ENCODE measurements around the gene MAGI1.
"Not testable (repeated sequence)": the region's sequence is repeated elsewhere in the genome, so short reads cannot be mapped to it uniquely, and the experiment has no call there.

The MAGI1 gene

DNA sequence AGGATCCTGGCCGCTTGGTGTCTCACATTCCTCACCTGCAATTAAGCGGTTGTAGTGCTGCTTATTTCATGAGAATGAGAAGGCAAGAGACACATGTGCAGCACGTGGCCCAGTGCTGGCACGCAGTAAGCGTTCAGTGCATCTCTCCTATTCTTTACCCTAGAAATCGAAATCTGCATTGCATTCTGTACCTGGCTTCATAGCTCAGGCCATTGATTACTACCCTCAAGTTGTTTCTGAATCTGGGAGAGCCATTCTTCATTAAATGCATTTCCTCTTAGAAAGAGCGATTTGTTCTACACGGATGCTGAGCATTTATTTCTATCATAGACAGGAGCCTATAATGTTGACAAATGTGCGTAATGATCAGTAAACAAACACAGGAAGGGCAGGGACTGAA, 168.9 kb downstream of the MAGI1 start:
- no peak for DNase-seq

DNA sequence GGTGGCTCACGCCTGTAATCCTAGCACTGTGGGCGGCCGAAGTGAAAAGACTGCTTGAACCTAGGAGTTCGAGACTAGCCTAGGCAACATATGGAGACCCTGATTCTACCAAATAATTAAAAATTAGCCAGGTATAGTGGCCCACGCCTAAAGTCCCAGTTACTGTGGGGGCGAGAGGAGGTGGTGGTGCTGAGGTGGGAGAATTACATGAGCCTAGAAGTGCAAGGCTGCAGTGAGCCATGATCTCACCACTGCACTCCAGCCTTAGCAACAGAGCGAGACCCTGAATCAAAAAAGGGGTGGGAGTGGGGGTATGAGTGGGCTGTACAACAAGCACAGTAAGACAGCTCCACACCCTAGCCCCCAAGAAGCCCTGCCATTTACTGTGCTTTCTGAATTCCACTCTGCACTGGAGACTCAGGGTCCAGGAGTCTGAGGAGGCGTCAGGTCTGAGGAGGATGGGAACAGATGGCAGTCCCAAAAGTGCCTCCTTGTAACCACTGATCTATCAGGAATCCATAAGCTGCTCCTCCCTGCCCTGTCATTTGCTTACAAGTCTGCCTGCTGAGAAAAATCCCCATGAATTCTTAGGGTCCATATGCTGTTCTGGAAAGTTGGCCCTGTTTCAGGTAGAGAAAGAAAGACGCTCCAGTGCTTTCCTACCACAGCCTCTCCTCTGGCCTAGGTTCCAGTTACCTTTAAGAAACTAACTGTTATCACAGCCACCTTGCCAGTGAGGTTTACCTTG, 171.1 kb downstream of the MAGI1 start:
- DNase-seq: no peak

DNA sequence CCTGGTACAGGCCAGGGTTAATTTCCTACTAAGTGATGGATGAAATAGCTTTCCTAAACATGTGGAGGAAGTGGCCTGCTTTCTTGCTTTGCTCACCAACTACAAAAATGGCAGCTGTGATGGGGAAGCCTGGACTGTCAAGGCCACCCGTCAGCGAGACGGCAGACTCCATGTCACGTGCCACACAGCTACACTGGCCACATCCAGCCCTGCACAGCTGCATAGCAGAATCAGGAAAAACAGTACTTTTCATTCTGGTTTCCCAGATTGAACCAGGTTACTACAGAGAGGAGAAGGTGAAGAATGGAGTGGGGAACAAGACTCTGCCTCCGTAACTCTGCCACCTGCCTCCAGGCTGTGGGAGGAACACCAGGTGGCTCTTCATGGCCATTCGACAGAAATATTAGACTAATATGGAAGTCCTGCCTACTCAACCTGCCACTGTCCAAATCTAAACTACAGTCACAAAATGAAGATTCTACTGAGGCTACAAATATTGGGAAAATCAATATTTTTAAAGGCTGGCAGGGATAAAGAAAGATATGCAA, 174.3 kb downstream of the MAGI1 start:
- DNase-seq: no peak

DNA sequence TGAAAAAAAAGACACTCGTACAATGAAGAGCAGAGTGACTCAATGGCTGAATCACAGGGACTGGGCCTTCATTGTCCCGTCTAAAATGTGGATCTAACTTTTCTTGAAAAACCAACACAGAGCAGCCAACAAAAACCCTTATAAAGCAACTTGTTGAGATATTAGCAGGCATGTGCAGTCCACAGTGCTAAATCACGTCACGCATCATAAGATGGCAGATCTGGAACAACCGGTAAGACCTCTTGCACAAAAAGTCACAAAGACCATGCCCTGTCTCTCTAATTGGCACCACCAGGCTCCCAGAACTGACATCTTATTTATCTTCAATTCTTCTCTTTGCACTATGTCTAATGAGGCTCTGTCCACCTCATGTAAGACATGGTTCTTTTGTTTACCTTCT, 177.0 kb downstream of the MAGI1 start:
- DNase-seq: no peak

DNA sequence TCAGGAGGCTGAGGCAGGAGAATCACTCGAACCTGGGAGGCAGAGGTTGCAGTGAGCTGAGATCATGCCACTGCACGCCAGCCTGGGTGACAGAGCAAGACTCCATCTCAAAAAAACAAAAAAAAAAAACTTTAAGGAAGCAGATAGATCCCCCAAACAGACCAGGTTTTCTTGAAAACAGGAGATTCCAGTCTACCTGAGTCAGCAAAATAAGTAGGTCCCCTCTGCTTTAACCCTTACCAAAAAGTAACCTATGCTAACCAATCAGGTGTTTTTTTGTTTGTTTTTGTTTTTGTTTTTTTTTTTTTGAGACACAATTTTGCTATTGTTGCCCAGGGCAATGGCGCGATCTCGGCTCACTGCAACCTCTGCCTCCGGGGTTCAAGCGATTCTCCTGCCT, 179.1 kb downstream of the MAGI1 start:
- DNase-seq: not testable (repeated sequence)

DNA sequence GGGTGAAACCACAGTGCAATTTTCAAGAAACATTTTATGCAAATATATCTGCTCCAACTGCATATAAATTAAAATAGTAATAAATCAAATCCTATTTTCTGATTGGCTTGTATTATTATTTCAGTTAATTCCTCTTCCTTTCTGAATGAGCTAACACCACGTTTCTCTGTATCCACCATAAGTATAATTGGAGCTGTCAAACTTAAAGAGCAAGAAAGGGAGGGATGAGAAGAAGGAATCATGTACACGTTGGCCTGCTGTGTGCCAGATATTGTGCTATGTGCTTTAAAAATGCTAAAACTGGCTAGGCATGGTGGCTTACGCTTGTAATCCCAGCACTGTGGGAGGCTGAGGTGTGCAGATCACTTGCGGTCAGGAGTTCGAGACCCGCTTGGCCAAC, 180.0 kb downstream of the MAGI1 start:
- no peak for DNase-seq

DNA sequence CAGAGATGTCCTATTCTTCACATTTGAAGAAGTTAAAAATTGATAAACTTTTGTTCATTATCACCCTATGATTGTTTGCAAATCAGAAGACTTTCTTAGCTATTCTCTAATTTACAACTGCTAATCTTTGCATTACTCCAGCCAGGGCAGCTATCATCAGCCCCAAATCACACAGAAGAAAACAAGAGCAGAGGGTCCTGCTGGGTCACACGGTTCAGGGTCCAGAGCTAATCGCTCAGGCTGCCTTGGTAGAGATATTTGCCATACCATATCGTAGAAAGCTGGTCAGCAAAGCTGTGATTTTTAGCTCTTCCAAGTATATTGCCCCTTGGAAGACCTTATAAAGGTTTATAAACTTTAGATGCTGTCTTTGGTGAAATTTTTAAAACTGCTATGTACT, 181.4 kb downstream of the MAGI1 start:
- no peak for DNase-seq

DNA sequence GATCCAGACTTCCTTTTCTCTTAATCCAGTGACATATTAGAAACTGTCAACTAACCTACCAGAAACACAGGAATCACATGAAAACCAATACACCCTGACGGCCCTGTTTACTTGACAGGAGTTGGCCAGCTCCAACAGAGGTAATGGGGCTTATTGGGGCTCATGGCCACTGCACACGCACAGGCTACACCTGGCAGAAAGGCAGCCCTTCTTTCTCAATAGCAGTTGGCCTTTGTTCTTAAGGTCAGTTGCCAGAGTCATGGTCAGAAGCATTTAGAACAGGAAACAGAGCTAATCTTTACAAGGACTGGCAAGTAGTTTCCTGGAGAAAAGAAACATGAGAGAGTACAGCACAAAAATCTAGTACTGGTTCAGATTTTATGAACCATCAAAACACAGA, 181.8 kb downstream of the MAGI1 start:
- no peak for DNase-seq

DNA sequence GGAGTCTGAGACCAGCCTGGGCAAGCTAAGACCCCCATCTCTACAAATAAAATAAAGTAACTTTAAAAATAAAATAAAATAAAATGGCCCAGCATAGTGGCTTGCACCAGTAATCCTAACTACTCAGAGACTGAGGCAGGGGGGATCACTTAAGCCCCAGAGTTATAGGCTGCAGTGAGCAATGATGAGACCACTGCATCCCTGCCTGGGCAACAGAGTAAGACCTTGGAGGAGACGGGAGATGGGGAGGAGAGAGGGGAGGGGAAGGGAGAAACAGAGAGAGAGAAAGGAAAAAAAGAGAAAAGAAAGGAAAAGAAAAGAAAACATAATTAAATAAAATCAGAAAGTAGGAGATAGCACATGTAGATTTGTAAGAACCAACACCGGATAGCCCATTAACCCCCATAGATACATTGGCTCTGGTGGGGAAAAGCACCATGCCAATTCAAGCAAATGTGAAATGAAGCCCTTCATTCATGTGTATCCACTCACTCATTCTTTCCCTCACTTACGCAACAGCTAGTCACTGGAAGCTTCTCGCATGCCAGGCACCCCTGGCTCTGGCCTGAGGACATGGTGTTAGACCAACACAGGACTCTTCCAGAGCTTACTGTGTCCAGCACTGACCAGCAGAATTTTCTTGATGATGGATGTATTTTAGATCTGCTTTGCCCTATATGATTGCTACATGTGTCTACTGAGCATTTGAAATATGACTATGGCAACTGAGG, 183.2 kb downstream of the MAGI1 start:
- peak; percentile 59 for DNase-seq

DNA sequence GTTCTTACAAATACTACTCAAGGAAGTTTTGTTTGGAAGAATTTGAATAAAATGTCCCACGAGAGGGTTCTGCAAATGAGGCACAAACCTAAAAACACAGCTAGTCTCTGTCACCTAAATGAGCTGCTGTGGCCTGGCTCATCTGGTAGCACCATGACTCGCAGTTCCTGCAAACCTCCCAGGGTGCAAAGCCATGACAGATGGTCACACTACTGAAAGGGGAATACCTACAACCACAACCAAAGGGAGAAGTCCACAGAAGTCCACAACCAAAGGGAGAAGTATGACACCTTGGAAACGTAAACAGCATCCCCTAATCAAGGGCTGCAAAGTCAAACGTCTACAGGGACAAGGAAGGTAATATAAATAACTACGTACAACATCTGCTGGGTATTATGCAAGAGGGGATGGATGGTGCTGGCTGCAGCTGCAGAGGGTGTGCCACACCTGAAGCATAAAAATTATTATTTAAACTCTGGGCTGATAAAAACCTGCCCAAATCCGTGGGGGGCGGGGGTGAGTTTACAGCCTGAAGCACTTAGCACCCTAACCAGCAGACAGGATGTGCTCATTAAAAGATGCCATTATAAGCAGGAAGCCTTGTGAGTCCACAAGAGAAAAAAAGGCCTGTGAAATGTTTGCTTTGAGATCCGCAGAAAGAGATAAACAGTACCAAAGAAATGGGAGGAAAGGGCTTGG, 184.0 kb downstream of the MAGI1 start:
- DNase-seq: peak; percentile 5

DNA sequence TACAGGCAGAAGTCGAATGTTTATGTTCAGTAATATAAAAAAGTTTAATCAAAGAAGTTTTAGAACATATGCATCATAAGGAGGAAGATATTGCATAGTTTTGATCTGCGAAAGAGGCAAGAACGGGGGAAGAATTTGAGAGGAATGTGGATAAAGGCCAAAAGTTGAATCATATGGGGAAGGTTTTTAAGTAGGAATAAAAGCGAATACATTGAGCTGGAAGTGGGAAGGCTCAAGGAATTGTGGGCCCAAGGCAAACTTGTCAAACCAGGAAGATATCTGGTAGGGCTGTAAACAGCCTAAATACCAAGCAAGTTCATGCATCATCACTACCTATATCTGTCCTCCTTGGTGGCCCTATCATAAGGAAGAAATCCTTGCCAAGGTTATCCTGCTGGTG, 186.9 kb downstream of the MAGI1 start:
- peak; percentile 62 for DNase-seq

DNA sequence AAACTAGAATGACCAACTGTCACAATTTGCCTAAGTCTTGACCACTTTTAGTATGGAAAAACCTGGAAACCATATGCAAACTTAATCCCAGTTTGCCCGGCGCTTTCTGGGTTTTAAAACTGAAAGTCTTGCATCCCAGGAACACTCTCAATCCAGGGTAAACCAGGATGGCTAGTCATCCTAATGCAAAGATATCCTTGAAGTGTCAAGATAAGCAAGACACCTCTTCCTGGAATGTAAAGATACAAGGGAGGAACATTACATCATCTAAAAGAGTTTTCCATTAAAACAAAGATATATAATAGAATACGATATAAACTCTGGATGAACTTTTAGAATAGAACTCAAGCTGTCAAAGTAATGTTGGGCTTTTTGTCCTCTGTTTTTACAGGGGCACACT, 188.5 kb downstream of the MAGI1 start:
- peak; percentile 41 for DNase-seq

DNA sequence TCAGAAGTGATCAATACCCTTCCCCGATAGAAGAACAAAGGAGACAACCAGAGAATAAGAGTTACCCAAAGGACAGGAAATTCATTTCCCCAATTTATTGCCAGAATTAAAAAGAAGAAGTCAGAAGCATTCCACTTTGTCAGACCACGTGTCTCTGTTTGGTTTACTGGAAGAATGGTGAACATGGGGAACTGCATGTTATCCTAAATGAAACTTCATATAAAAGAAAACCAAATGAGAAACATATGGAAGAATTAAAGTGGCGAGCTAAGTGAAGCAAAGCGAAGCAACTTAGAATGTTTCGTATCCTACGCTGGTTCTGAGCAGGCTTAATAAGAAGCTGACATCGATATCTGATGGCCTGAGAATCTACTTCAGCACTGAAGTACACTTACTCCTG, 190.7 kb downstream of the MAGI1 start:
- DNase-seq: no peak

DNA sequence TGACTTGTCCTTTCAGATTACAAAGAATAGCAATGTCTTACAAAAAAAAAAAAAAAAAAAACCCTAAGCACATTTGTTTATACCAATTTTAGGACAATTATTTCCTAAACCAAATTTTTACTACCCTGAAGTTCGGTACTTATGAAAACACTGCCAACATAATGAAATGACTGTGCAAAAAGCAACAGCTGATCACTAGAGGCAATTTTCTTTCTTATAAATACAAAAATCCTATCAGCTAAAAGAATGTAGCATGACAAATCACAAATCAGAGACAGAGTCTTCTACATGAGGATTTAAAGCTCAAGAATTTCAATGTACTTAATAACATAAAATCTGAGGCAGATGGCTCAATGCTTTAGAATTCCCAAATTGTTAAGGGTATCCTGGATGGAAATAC, 191.8 kb downstream of the MAGI1 start:
- no peak for DNase-seq

DNA sequence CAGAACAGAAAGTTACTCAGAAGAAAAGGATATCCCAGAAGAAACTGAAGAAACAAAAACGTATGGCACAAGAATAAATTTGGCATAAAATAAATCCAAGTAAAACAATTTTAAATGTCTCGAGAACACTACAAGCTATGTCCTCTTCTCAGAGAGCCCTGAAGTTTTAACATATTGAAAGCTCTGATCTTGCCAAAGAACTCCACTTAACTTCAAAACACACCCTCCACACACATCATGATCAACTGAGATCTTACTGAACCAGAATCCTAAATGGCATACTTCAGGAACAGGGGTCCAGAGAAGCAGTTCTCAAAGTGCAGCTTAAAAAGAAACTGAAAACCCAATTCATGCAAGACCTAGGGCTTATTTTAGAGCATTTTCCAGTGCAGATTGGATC, 194.3 kb downstream of the MAGI1 start:
- no peak for DNase-seq

DNA sequence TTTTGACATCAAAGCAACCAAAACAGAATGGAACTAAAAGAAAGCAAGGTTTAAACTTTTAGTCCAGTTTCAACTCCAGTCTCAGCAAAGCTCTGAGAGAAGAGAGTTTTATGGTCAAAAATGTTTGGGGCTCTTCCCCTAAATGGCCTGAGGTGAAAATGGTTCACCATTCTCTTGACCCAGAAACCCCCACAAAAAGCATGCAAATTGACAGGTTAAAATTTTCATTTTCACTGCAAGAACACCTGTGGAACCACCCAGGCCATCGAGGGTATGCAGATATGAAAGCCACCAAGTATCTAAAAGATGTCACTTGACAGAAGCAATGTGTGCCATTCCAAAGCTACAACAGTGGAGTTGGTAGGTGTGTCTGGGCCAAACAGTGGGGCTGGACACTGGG, 195.0 kb downstream of the MAGI1 start:
- no peak for DNase-seq

DNA sequence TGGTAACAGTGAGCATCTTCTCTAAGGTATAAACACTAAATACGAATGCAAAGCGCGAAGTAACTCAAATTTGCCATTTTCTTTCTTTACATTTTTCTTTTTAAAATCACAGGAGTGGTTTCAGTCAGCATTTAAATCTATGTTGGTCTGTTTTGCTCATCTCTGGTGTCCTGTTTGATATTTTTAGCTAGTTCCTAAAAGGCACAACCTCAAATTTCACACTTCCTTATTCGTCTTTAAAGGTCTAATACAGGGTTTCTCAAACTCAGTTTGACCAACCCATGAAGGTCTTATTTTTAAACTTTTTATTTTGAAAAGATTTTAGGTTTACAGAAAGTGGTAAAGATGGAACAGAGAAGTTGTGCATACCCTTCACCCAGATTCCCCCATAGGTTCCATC, 201.1 kb downstream of the MAGI1 start:
- DNase-seq: no peak

DNA sequence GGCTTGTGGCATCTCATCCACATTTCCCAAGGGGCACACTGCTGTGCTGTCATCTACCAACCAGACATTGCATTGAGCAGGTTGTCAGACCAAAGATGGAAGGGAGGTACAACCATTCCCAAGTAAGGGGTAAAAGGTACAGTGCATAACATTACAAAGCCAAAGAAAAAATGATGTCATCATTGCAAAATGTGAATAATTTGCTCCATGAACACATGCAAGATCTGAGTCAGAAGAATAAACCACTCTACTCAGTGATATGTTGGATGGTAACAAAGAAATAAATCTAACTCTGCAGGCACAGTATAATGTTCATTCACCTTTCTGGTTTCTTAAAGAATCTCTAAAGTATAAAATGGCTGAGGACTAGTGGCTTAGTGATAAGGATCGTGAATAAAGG, 202.7 kb downstream of the MAGI1 start:
- peak; percentile 62 for DNase-seq

DNA sequence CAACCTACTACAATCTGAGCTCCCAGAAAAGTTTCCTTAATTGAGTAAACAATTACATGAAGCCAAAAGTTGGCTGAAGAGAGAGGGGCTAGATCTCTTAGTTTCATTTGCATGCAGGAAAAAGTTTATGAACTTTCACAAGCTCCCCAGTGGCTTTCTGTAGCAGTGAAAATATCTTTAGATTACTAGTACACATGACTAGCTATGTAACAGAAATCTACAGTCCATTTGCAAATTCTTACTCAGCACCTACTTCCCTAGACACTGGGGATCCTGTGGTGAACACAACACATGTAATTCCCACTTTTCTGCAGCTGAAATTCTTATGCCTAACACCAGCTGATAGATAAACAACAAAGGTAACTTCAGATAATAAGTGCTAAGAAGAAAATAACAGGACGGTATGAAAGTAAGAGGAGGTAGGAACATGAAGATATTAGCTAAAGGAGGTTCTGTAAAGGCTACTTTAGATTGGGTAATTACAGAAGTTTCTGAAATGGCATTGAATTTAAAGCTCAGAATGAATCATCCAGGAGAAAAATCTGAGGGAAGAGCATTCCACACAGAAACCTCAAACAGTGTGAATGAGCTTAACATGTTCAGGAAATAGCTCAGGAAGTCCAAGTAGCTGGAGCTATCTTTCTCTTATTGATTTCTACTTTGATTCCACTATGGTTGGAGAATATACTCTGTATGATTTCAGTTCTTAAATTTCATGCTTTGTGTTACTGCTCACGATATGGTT, 204.8 kb downstream of the MAGI1 start:
- DNase-seq: peak; percentile 45

DNA sequence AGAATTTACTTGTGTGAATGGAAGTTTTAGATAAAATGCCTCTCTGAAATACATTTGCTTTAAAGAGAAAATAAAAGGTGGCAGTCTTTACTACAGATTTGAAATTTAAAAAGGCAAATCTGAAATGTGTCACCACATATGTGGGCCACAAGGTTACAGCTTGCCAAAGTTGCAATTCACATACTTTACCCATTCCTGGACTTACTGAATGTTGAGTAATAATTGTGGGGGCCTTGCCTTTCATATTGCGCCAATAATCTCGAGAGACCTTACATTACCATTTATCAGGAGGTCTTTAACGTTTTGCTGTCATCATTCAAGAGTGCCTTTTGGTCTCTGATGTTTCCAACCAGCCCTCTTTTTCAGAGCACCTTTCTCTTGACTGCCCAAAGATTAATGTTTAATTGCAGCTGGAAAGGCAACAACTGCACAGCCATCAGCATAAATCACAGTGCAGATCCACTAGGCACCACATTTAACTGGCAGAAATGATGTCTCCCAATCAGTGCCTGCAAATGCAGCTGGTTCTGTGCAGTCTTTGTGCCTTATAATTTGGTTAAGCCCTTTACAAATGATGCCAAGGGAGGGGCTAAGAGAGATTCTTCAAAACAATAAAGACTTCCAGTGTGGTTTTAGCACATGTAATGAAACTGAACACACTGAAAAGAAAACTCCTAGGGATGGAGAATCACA, 206.8 kb downstream of the MAGI1 start:
- DNase-seq: peak; percentile 68

DNA sequence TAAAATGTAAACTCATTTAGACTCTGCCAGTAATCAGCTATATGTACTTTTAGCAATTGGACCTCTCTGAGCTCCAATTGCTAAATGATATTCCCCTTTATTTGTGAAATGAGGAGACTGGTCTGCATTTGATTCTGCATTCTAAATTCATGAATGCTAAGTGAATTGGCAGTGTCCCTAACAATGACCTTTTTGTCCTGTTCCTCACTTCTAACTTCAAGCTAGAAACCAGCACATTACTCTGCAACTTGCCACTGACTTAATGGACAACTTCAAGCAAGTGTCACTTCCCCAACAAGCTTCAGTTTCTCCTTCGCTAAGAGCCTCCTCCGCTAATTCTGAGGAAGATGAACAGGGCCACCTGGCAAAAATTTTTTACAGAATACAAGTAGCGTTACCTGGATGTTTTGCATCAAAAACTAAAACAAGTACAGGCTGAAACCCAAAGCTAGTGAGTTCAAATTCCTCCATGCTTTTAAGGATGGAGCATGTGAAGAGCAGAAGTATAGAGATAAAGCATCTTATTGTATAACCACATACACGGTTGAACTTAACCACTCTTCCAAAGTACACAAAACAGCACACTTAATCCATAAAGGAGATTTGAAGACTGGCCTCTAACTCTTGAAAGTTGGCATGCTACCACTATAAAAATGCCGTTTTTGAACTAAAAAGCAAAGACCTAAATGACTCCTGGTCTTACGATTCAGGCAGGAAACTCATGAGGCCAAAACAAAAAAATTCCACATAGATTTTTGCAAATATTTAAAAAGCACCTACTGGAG, 207.6 kb downstream of the MAGI1 start:
- no peak for DNase-seq

DNA sequence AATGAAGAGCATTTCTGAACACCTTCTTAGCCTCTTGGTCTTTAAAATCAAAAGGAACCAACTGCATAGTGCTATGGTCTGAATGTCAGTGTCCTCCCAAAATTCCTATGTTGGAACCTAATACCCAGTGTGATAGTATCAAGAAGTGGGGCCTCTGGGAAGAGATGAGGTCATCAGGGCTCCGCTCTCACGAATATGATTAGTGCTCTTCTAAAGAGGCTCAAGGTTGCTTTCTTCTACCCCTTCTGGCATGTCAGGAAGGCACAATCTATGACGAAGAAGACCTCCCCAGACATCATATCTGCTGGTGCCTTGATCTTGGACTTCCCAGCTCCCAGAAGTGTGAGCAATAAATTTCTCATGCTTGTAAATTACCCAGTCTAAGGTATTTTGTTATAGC, 209.5 kb downstream of the MAGI1 start:
- no peak for DNase-seq
